ENCODE data around the gene JADE2. TPM values are rescaled to one million over a fixed set of nuclear protein-coding genes. Genes with fewer than 3 reads are reported as not detected.

The JADE2 gene
- total RNA-seq, 1 donor, result 38.8 TPM

GRCh38 chr5:134570886-134571285 is 45.4 kb downstream of the JADE2 start:
- TF ChIP-seq CTCF (IDR thresholded peaks at IDR 0.05; ENCODE audit: insufficient read depth, low read length), result no peak
- no peak overlapping the region for H3K4me3 ChIP-seq (ENCODE audit: low read depth, low read length)
- DNase-seq (ENCODE audit: low read depth), result no peak

- DNase-seq (ENCODE audit: low read depth), result no peak
- no peak overlapping the region for H3K4me3 ChIP-seq (ENCODE audit: low read depth, low read length)
- no peak for TF ChIP-seq CTCF (IDR thresholded peaks at IDR 0.05; ENCODE audit: insufficient read depth, low read length)
Measured at GRCh38 chr5:134571693-134572405, 46.4 kb downstream of the JADE2 start.

- no peak for DNase-seq (ENCODE audit: low read depth)
- TF ChIP-seq CTCF (IDR thresholded peaks at IDR 0.05; ENCODE audit: insufficient read depth, low read length), result no peak
- no peak overlapping the region for H3K4me3 ChIP-seq (ENCODE audit: low read depth, low read length)
Measured at GRCh38 chr5:134572811-134573210, 47.3 kb downstream of the JADE2 start.

GRCh38 chr5:134574521-134574920 is 49.1 kb downstream of the JADE2 start:
- DNase-seq (ENCODE audit: low read depth), result no peak
- no peak overlapping the region for H3K4me3 ChIP-seq (ENCODE audit: low read depth, low read length)
- TF ChIP-seq CTCF (IDR thresholded peaks at IDR 0.05; ENCODE audit: insufficient read depth, low read length), result no peak

- DNase-seq (ENCODE audit: low read depth), result no peak
- H3K4me3 ChIP-seq (ENCODE audit: low read depth, low read length), result no peak overlapping the region
- TF ChIP-seq CTCF (IDR thresholded peaks at IDR 0.05; ENCODE audit: insufficient read depth, low read length), result no peak
Measured at GRCh38 chr5:134575316-134575715, 49.8 kb downstream of the JADE2 start.

- no peak for TF ChIP-seq CTCF (IDR thresholded peaks at IDR 0.05; ENCODE audit: insufficient read depth, low read length)
- DNase-seq (ENCODE audit: low read depth), result no peak
- H3K4me3 ChIP-seq (ENCODE audit: low read depth, low read length), result no peak overlapping the region
Measured at GRCh38 chr5:134576386-134577021, 51.0 kb downstream of the JADE2 start.
